Kidney glomerular epithelial cell (primary cell): ENCODE measurements around the gene TEX47.
A peak's percentile ranks its signal among the peaks of the same experiment; 100 is the strongest.

Experiments
- DNase-seq: peaks from one replicate; lab custom pipeline; 2025; lab: John Stamatoyannopoulos, UW

Gene TEX47

GRCh38 chr7:88795553-88795952 lies at the start of gene TEX47:
TEX47 (minus strand) TSS chr7:88795737; CDS start chr7:88794942, 795 bp downstream.
- no peak for DNase-seq

- DNase-seq: no peak
Observed at GRCh38 chr7:88845091-88845490, 49.6 kb upstream of the TEX47 start.

GRCh38 chr7:88842201-88842600 lies 46.7 kb upstream of the TEX47 start:
- DNase-seq: no peak

GRCh38 chr7:88835147-88835728 lies 39.7 kb upstream of the TEX47 start:
- DNase-seq: peak; percentile 43

GRCh38 chr7:88826222-88826621 lies 30.7 kb upstream of the TEX47 start:
- DNase-seq: no peak

GRCh38 chr7:88818552-88818951 lies 23.0 kb upstream of the TEX47 start:
- no peak for DNase-seq

- DNase-seq: no peak
Observed at GRCh38 chr7:88806280-88807037, 10.9 kb upstream of the TEX47 start.

- DNase-seq: no peak
Observed at GRCh38 chr7:88801046-88801445, 5.5 kb upstream of the TEX47 start.

GRCh38 chr7:88792361-88792760 lies 3.2 kb downstream of the TEX47 start:
- no peak for DNase-seq

GRCh38 chr7:88791891-88792290 lies 3.6 kb downstream of the TEX47 start:
- no peak for DNase-seq

- DNase-seq: peak; percentile 38
Observed at GRCh38 chr7:88789480-88790064, 6.0 kb downstream of the TEX47 start.

- DNase-seq: no peak
Observed at GRCh38 chr7:88787777-88788176, 7.8 kb downstream of the TEX47 start.

- DNase-seq: no peak
Observed at GRCh38 chr7:88775838-88776237, 19.7 kb downstream of the TEX47 start.

GRCh38 chr7:88772776-88773175 lies 22.8 kb downstream of the TEX47 start:
- DNase-seq: no peak

- no peak for DNase-seq
Observed at GRCh38 chr7:88771417-88771816, 24.1 kb downstream of the TEX47 start.

- DNase-seq: no peak
Observed at GRCh38 chr7:88761779-88762178, 33.8 kb downstream of the TEX47 start.

GRCh38 chr7:88760136-88760515 lies 35.4 kb downstream of the TEX47 start:
- DNase-seq: no peak

- DNase-seq: no peak
Observed at GRCh38 chr7:88759230-88760135, 36.1 kb downstream of the TEX47 start, which contains the start of gene ZNF804B. ZNF804B (plus strand) TSS chr7:88759700; CDS start chr7:88759977, 277 bp downstream.

- DNase-seq: no peak
Observed at GRCh38 chr7:88758381-88759229, 36.9 kb downstream of the TEX47 start.

- DNase-seq: no peak
Observed at GRCh38 chr7:88757371-88757770, 38.2 kb downstream of the TEX47 start.

GRCh38 chr7:88756802-88757201 lies 38.7 kb downstream of the TEX47 start:
- no peak for DNase-seq
